OCI-LY3 (cell line): Measurements from ENCODE around the gene CAMK2B.

Experiments
- EZH2phosphoT487 ChIP-seq: fragments of 200-600 bp; shearing (Covaris generic); IDR thresholded peaks from 2 replicates; pipeline ENCODE4 v1.6.1; 2018; ENCODE audit warnings: antibody characterized with exemption, mixed run types, low read depth
- TF ChIP-seq, protein P1 (sequence below): fragments of 200-600, 300-600 bp; sonication (generic); IDR thresholded peaks from 2 replicates; pipeline ENCODE4 v1.5.1; 2014; ENCODE audit warnings: antibody characterized with exemption, low read length, low read depth

DNA sequence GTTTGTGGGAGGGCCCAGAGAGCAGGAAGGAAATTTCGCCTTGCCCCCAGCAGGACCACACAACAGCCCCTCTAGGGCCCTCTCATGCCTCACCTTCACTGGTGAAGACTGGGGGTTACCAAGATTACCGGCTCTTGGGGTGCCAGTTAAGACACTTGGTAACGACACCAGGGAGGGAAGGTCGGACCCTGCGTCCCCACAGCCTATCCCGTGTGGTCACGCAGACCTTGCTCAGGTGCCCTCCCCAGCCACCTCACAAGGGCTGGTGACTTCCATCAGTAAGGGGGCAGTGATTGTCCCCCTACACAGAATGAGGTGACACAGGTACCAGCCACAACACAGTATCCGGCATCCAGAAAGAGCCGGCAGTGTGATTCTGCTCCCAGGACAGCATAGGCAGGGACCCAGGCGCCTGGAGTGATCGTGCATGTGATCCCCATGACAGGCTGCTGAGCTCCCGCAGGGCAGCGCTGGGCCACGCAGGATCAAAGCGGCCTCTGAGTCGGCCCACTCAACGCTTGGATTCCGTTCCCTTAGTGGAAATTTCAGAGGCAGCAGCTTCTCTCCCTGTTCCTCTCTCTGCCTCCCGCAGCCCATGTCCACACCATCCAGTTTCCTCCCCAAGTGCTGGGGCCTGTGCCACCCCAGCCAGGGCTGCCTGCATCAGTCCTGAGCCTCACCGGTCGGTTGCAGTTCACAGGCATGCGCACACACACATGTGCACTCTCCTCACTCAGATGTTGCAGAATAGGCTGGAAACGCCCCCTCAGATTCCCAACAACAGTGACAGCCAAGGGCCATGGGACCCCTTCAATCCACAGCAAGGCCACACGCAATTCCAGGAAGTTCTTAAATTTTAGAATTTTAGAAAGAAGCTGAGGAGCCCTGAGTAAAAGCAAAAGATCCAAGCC is 35.8 kb downstream of the CAMK2B start:
- TF ChIP-seq, protein P1, sequence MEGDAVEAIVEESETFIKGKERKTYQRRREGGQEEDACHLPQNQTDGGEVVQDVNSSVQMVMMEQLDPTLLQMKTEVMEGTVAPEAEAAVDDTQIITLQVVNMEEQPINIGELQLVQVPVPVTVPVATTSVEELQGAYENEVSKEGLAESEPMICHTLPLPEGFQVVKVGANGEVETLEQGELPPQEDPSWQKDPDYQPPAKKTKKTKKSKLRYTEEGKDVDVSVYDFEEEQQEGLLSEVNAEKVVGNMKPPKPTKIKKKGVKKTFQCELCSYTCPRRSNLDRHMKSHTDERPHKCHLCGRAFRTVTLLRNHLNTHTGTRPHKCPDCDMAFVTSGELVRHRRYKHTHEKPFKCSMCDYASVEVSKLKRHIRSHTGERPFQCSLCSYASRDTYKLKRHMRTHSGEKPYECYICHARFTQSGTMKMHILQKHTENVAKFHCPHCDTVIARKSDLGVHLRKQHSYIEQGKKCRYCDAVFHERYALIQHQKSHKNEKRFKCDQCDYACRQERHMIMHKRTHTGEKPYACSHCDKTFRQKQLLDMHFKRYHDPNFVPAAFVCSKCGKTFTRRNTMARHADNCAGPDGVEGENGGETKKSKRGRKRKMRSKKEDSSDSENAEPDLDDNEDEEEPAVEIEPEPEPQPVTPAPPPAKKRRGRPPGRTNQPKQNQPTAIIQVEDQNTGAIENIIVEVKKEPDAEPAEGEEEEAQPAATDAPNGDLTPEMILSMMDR = no peak
- TF ChIP-seq EZH2phosphoT487 = no peak
